ENCODE results near the gene EPS8L2. TPM values are rescaled to one million over a fixed set of nuclear protein-coding genes. Genes with fewer than 3 reads are reported as not detected.
A peak's percentile ranks its signal among the peaks of the same experiment; 100 is the strongest.

Gene EPS8L2
- total and polyA plus RNA-seq, 2 of the 8 experiments (the other 6 are each of a cell fraction or from before 2014, with no cell fraction given): 38.5 to 57.0 TPM

- peaks cover 7% of the 10 kb centered on the region; the same call in 1 of the 2 replicates for H3K23me2 ChIP-seq (ENCODE audit: low read depth, low read length)
- no peak overlapping the region for H4K5ac ChIP-seq (ENCODE audit: insufficient read length, low read depth, low read length)
- H4K91ac ChIP-seq (replicated peaks; ENCODE audit: insufficient read length, low read length): peak overlapping the region; percentile 51
- H3K27me3 ChIP-seq (replicated peaks in 1 of 4; ENCODE audit: control insufficient read depth in 3 of 4, extremely low read depth in 1 of 4, insufficient read depth in 3 of 4, low read length in 3 of 4): peaks cover 0 to 2% (median 0%) of the 10 kb centered on the region in 4 experiments; a peak in 2 of 7 replicates
- H3K4ac ChIP-seq (replicated peaks; ENCODE audit: insufficient read length, low read depth, low read length): no peak overlapping the region
- 48% methylated on average over 30 of the region's 31 CpGs; no CpG with 5 or more reads in 1 of the 2 experiments for WGBS, 2 experiments (ENCODE audit: extremely low coverage in 1 of 2, insufficient coverage in 1 of 2, insufficient read length in 1 of 2, insufficient replicate concordance in 2 of 2, low coverage in 1 of 2, low lambda C conversion rate in 2 of 2, missing lambda C conversion rate in 1 of 2)
- ChIA-PET CTCF (ENCODE audit: partially characterized antibody) (interaction anchor here (0.6 to 15.4 kb wide), 30 partner anchors 9 to 228 kb away, joined by 3 to 395 read pairs (median 3); partner anchors contain the start of genes DEAF1, EPS8L2, IRF7 and TALDO1), POLR2A (ENCODE audit: partially characterized antibody) (interaction anchor here (0.9 to 13.2 kb wide), 9 partner anchors 19 to 89 kb away, joined by 3 to 216 read pairs (median 7); partner anchors contain the start of genes EPS8L2, RPLP2 and TALDO1)
- H3K27ac ChIP-seq (ENCODE audit: low read depth, low read length): no peak overlapping the region
- no peak overlapping the region for H3K4me2 ChIP-seq (ENCODE audit: insufficient read depth in 1 of 2, low read depth in 2 of 2, low read length in 2 of 2)
- no peak overlapping the region for H2AFZ ChIP-seq (ENCODE audit: low read length)
- H2BK120ac ChIP-seq (replicated peaks; ENCODE audit: low read depth, low read length): no peak overlapping the region
- H2BK5ac ChIP-seq (ENCODE audit: low read depth, low read length): 0 out of 2 replicates have a peak overlapping the region, but pooled peaks have one; percentile 40
- H3K4me3 ChIP-seq (ENCODE audit: extremely low read depth in 1 of 4, insufficient read depth in 2 of 4, low read depth in 3 of 4, low read length in 4 of 4): no peak overlapping the region
- H3K56ac ChIP-seq (replicated peaks; ENCODE audit: insufficient read length, low read depth, low read length): no peak overlapping the region
- H4K20me1 ChIP-seq (replicated peaks in 1 of 2; ENCODE audit: control insufficient read depth in 1 of 2, insufficient read depth in 2 of 2, low read length in 2 of 2): no peaks in the 10 kb centered on the region
- H3K18ac ChIP-seq (ENCODE audit: extremely low read depth, low read length): peak overlapping the region; percentile 83
- no peaks in the 10 kb centered on the region for H3K36me3 ChIP-seq (ENCODE audit: control insufficient read depth in 2 of 4, insufficient read depth in 4 of 4, low read length in 3 of 4)
- no peak overlapping the region for H3K23ac ChIP-seq (ENCODE audit: insufficient read length)
- no peak overlapping the region for H2BK15ac ChIP-seq (ENCODE audit: low read length)
- FAIRE-seq: no peak
- peaks cover 0 to 19% (median 12%) of the 10 kb centered on the region in 4 experiments; a peak in 5 of 7 replicates for H3K4me1 ChIP-seq (replicated peaks in 1 of 4; ENCODE audit: control insufficient read depth in 3 of 4, insufficient read depth in 4 of 4, low read length in 3 of 4)
- H3K14ac ChIP-seq (ENCODE audit: insufficient read length): no peak overlapping the region
- H3K9ac ChIP-seq (replicated peaks in 1 of 4; ENCODE audit: extremely low read depth in 1 of 4, low read depth in 3 of 4, low read length in 3 of 4): no peak overlapping the region
- no peak overlapping the region; the same call in 1 of the 2 replicates for H4K8ac ChIP-seq (ENCODE audit: extremely low read depth, insufficient read depth, low read length)
- H3K79me2 ChIP-seq (ENCODE audit: control insufficient read depth in 1 of 2, insufficient read depth in 2 of 2, low read length in 2 of 2): no peaks in the 10 kb centered on the region
- peak; percentile 66 to 98 for DNase-seq (ENCODE audit: low read depth in 1 of 2, low spot score in 2 of 2)
- no peaks in the 10 kb centered on the region for H3K79me1 ChIP-seq (ENCODE audit: low read depth, low read length)
- no peaks in the 10 kb centered on the region for H3K9me3 ChIP-seq (ENCODE audit: insufficient read depth in 2 of 2, low read depth in 1 of 2, low read length in 1 of 2)
- H2BK12ac ChIP-seq (ENCODE audit: low read depth, low read length): peak overlapping the region; percentile 60; the same call in 1 of the 2 replicates
- no peak overlapping the region for H2BK20ac ChIP-seq (ENCODE audit: low read length)
- no peak overlapping the region for H2AK5ac ChIP-seq (ENCODE audit: low read depth, low read length)
- TF ChIP-seq E2F6 (IDR thresholded peaks at IDR 0.05) (peak; percentile 36; the same call in 1 of the 2 replicates), SIX5 (IDR thresholded peaks at IDR 0.05; ENCODE audit: low read depth, low read length) (no peak), SIN3A (conservative IDR thresholded peaks at IDR 0.05 in 1 of 2, IDR thresholded peaks at IDR 0.05 in 1 of 2; ENCODE audit: low read depth in 1 of 2, low read length in 2 of 2) (peak in 1 of 2 experiments; percentile 74; a peak in 1 of 4 replicates), TAF1 (IDR thresholded peaks at IDR 0.05; ENCODE audit: low read depth, low read length) (no peak), NANOG (IDR thresholded peaks at IDR 0.05; ENCODE audit: insufficient read depth, low read depth, low read length, poor library complexity, severe bottlenecking) (no peak), USF2 (IDR thresholded peaks at IDR 0.05; ENCODE audit: low read length) (peak; percentile 43; the same call in 1 of the 2 replicates), NRF1 (IDR thresholded peaks at IDR 0.05; ENCODE audit: low read depth, low read length) (no peak), BACH1 (IDR thresholded peaks at IDR 0.05; ENCODE audit: low read length) (peak; percentile 52; the same call in 1 of the 2 replicates)
Measured at GRCh38 chr11:727859-728748, 22.1 kb downstream of the EPS8L2 start.

All from H1 (cell line).